Thoracic aorta (tissue), 2 donors: Measurements from ENCODE around the gene SFT2D1. TPM values are rescaled to one million over a fixed set of nuclear protein-coding genes. Genes with fewer than 3 reads are reported as not detected.

Source experiments
- ATAC-seq: fragments of 150-250 bp; one replicate; pipeline ENCODE4 v1.8.0; 2017; ENCODE audit warnings: low read depth; ENCODE audit not compliant: insufficient number of reproducible peaks, low FRiP score
- DNase-seq: peaks from one replicate; pipeline ENCODE4 v3.0.0-alpha.2; 2020; ENCODE audit warnings: low spot score
- H3K27ac ChIP-seq, 2 donors: fragments of 200-600 bp; sonication (generic); 1 replicate in 1 of 2; 2 replicates in 1 of 2; pipeline ENCODE4 v1.5.1; 2016; ENCODE audit warnings: mild to moderate bottlenecking in 2 of 2, moderate library complexity in 2 of 2
- H3K27me3 ChIP-seq: fragments of 200-600 bp; sonication (generic); replicated peaks from 2 replicates; pipeline ENCODE4 v1.6.0; 2016; ENCODE audit warnings: mild to moderate bottlenecking; ENCODE audit not compliant: insufficient read depth
- H3K36me3 ChIP-seq: fragments of 200-600 bp; sonication (generic); one replicate; pipeline ENCODE4 v1.5.1; 2016
- H3K4me1 ChIP-seq, 2 donors: fragments of 200-600 bp; sonication (generic); 1 replicate in 1 of 2; 2 replicates in 1 of 2; pipeline versions ENCODE4 v1.5.1 to v1.6.0; 2016; ENCODE audit warnings: low read depth in 2 of 2, mild to moderate bottlenecking in 1 of 2; ENCODE audit not compliant: control insufficient read depth in 1 of 2
- H3K4me3 ChIP-seq: fragments of 200-600 bp; sonication (generic); 2 replicates; pipeline ENCODE4 v1.5.1; 2016; ENCODE audit warnings: mild to moderate bottlenecking
- H3K9me3 ChIP-seq: fragments of 200-600 bp; sonication (generic); 2 replicates; pipeline ENCODE4 v1.5.1; 2016
- total RNA-seq, 2 donors: library from RNA; depleted of rRNA; stranded (reverse); fragments of >200 nt; gene quantifications; one replicate each; pipeline versions ENCODE4 v1.1.0 to v1.2.3, GENCODE V29; 2016
- TF ChIP-seq, protein P1 (sequence below): fragments of 200-600 bp; sonication (generic); IDR thresholded peaks from one replicate; pipeline ENCODE4 v1.5.1; 2019; ENCODE audit warnings: antibody characterized with exemption

SFT2D1 gene
- total RNA-seq, 2 donors from 2014 or later: 23.3 to 27.9 TPM

DNA sequence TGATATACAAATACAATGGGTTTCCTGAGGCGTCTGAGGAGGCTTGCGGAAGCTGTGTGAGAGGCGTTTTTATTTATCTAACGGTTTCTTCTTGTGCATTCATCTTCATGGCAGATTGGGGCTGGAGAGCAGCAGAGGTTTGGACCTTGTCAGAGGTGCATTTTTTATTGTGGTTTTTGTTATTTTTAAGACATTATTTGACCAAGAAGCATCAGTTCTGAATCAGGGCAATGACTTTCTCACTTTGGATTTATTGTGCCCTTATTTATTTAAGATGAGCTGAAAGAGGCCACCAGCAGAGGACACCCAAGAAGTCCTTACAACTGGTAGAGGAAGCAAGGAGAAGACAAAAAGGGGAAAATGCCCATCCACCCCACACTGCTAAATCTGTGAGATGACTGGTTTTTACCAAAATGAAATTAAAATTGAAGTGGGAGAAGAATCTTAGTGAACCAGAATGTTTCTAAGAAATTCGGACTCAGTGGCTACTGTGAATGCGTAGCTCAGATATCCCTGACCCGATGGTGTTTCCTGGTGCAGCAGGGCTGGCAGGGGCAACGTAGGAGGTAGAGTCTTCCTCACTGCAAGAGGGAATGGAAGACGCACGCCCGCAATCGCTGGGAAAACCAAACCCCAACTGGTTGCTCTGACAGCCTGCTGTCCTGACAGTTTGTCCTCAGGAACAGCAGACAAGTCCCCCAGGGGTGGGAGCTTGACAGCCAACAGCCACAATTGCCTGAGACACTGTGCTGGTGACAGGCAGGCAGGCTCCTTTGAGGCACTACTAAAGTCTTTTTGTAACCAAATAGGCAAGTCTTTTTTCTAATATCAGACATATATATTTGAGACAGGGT is 48.4 kb downstream of the SFT2D1 start:
- H3K36me3 ChIP-seq: no peaks in the 10 kb centered on the region
- DNase-seq (no peak), ATAC-seq (no peak)
- H3K27ac ChIP-seq: no peak overlapping the region
- no peaks in the 10 kb centered on the region for H3K27me3 ChIP-seq
- H3K4me1 ChIP-seq: no peaks in the 10 kb centered on the region
- TF ChIP-seq, protein P1, sequence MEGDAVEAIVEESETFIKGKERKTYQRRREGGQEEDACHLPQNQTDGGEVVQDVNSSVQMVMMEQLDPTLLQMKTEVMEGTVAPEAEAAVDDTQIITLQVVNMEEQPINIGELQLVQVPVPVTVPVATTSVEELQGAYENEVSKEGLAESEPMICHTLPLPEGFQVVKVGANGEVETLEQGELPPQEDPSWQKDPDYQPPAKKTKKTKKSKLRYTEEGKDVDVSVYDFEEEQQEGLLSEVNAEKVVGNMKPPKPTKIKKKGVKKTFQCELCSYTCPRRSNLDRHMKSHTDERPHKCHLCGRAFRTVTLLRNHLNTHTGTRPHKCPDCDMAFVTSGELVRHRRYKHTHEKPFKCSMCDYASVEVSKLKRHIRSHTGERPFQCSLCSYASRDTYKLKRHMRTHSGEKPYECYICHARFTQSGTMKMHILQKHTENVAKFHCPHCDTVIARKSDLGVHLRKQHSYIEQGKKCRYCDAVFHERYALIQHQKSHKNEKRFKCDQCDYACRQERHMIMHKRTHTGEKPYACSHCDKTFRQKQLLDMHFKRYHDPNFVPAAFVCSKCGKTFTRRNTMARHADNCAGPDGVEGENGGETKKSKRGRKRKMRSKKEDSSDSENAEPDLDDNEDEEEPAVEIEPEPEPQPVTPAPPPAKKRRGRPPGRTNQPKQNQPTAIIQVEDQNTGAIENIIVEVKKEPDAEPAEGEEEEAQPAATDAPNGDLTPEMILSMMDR: no peak
- no peaks in the 10 kb centered on the region for H3K9me3 ChIP-seq
- H3K4me3 ChIP-seq: no peak overlapping the region

DNA sequence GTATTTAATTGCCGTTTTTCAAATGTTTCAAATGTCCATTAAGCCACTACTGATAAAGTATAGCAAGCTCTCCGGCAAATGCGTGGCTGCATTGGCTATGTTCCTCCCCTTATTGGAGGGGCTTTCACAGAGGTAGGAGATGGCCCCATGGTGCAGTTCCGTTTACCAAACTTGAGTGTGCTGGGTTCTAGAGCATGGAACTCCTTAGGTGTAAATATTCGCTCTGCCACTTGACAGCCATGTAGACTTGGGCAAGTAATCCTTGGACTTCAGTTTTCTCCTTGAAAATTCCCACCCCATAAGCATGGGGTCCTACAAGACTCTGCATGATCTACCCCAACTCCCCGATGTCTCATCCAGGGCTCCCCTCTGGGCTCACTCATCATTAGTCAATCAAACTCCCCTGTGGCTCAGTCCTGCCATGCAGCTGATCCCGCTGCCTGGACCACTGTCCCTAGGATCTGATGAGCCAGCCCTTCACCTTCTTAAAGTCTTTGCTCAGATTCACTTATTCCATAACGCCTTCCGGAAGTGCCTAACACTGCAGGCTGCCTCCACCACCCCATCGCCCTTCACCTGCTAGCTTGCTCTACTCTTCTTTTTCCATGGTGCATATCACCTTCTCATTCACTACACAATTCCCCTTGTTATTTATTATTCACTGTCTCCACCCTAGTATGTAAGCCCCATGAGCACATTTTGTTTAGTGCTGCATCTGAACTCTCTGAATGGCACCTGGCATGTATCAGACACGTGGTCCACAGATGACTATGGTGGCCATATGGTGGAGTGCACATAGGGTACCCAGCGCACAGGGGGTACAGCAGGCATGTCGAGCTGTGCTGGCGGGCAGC is 52.9 kb downstream of the SFT2D1 start:
- H3K27me3 ChIP-seq: no peaks in the 10 kb centered on the region
- ATAC-seq (no peak), DNase-seq (no peak)
- no peaks in the 10 kb centered on the region for H3K4me1 ChIP-seq
- H3K4me3 ChIP-seq: no peak overlapping the region
- no peaks in the 10 kb centered on the region for H3K36me3 ChIP-seq
- no peaks in the 10 kb centered on the region for H3K9me3 ChIP-seq
- H3K27ac ChIP-seq: no peak overlapping the region
- TF ChIP-seq, protein P1: no peak

DNA sequence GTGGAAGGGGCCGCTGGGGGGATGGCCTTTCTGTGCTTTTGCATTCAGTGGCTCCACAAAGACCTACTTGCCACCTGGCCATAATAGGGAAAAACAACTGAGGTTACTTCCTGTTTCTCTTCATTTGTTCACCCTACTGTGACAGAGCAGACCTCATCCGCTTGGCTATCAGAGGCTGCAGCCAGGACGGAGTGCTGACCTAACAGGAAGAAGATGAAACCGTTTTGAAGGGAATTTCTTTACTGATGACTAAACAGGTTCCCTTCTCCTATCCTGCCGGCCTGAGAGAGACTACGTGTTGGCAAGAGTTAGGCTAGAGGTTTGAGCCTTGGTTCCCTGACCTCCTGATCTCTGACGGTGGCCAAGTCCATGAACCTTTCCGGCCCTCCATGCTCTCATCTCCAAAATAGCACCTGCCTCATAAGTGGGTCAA is 55.5 kb downstream of the SFT2D1 start:
- ATAC-seq (no peak), DNase-seq (no peak)
- Histone ChIP-seq H3K4me3 (no peak overlapping the region), H3K27me3 (no peaks in the 10 kb centered on the region), H3K4me1 (no peaks in the 10 kb centered on the region), H3K27ac (no peak overlapping the region), H3K36me3 (no peaks in the 10 kb centered on the region), H3K9me3 (no peaks in the 10 kb centered on the region)
- TF ChIP-seq, protein P1: no peak

GRCh38 chr6:166285233-166285632 is 57.1 kb downstream of the SFT2D1 start:
- no peak for ATAC-seq
- Histone ChIP-seq H3K27ac (no peak overlapping the region), H3K9me3 (no peaks in the 10 kb centered on the region), H3K36me3 (no peaks in the 10 kb centered on the region), H3K4me1 (no peaks in the 10 kb centered on the region), H3K27me3 (no peaks in the 10 kb centered on the region), H3K4me3 (no peak overlapping the region)
- TF ChIP-seq, protein P1: no peak
- DNase-seq: no peak

GRCh38 chr6:166284640-166285039 is 57.7 kb downstream of the SFT2D1 start:
- H3K9me3 ChIP-seq: no peaks in the 10 kb centered on the region
- ATAC-seq: no peak
- DNase-seq: no peak
- H3K36me3 ChIP-seq: no peaks in the 10 kb centered on the region
- TF ChIP-seq, protein P1: no peak
- H3K27me3 ChIP-seq: no peaks in the 10 kb centered on the region
- H3K4me1 ChIP-seq: no peaks in the 10 kb centered on the region
- no peak overlapping the region for H3K4me3 ChIP-seq
- H3K27ac ChIP-seq: no peak overlapping the region
